H1 (cell line): ENCODE data around the gene DNAJB8. TPM values are rescaled to one million over a fixed set of nuclear protein-coding genes. Genes with fewer than 3 reads are reported as not detected.

Source experiments
- EGR1 ChIP-seq: IDR thresholded peaks from 2 replicates; pipeline ENCODE4 v1.6.1; 2011; ENCODE audit warnings: low read depth, low read length, borderline replicate concordance
- polyA plus RNA-seq, 7 experiments: library from polyadenylated mRNA; depleted of rRNA in 3 of 7; stranded (reverse) in 5 of 7; unstranded in 2 of 7; fragments of >200 nt in 5 of 7; fragments of 200-250 nt in 2 of 7; gene quantifications; 1 replicate in 5 of 7; 2 replicates in 1 of 7; 4 replicates in 1 of 7; pipeline versions ENCODE4 v1.2.1 to v1.2.3, GENCODE V29; 2011 to 2013; ENCODE audit warnings: missing spikeins in 2 of 7, mixed read lengths in 2 of 7
- total RNA-seq: library from RNA; stranded (reverse); fragmentation: NEBNext Ultra II Directional; extraction: Animal tissue kit (Norgen Biotek cat#: 25700); gene quantifications from 2 replicates; pipeline ENCODE4 v1.2.1, GENCODE V29; 2021

DNAJB8 gene
- total and polyA plus RNA-seq, 2 of the 8 experiments (the other 6 are each of a cell fraction or from before 2014, with no cell fraction given): not detected

DNA sequence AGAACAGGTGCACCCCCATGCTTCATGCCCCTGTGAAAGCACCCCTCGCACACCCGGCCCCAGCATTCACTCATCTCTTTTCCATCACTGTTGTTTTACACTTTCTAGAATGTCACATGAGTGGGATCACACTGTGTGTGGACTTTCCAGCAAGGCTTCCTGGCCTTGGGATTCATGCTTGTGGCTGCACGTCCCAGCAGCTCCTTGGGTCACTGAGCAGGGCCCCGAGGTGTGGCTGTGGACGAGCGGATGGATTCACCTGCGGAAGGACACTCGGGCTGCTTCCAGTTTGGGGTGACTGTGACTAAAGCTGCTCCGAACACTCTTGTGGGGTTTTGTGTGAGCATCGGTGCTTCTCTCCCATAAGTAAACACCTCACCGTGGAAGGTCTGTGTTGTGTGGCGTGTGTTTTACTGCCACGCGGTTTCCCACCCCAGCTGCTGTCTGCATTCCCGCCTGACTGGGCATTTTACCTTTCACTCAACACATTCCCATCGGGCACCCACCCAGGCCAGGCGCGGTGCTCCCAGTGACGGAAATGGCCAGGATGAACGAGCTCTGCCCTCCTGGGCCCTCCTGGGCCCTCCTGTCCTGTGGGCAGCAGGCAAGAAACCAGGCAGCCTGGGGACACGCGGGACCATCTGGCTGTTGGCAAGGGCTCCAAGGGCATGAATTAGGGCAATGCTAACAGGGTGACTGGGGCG is 41.4 kb downstream of the DNAJB8 start (continued):
- TF ChIP-seq EGR1: no peak
